Measurements from ENCODE around the gene TTC21B.

Gene TTC21B

DNA sequence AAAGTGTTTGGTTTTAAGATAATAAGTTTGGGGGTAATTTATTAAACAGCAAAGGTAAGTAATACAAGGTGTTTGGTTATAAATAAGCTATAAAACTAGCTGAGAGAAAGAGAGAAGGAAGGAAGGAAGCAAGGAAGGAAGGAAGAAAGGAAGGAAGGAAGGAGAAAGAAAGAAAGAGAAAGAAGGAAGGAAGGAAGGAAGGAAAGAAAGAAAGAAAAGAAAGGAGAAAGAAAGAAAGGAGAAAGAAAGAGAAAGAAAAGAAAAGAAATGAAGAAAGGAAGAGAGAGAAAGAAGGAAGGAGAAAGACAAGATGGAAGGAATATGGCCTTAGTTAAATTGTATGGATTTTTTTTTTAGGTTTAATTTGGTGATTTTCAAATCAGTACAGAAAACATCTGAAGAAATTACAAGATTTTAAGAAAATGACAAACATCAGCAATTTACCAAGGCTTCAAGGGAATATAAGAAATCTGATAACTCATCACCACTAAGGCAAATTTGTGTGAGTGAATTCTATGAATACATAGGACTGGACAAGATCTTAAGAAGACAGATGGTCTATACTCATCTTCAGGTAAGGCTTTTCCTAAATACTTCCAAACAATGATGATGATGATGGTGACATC, 113.1 kb downstream of the TTC21B start:
- Histone ChIP-seq H3K4me3 (replicated peaks; ENCODE audit: low read depth, low read length) (no peak overlapping the region), H3K36me3 (ENCODE audit: control insufficient read depth, insufficient read depth, low read length) (no peaks in the 10 kb centered on the region), H3K27me3 (replicated peaks; ENCODE audit: control insufficient read depth, insufficient read depth, low read length) (no peaks in the 10 kb centered on the region)
- TF ChIP-seq, protein P1, sequence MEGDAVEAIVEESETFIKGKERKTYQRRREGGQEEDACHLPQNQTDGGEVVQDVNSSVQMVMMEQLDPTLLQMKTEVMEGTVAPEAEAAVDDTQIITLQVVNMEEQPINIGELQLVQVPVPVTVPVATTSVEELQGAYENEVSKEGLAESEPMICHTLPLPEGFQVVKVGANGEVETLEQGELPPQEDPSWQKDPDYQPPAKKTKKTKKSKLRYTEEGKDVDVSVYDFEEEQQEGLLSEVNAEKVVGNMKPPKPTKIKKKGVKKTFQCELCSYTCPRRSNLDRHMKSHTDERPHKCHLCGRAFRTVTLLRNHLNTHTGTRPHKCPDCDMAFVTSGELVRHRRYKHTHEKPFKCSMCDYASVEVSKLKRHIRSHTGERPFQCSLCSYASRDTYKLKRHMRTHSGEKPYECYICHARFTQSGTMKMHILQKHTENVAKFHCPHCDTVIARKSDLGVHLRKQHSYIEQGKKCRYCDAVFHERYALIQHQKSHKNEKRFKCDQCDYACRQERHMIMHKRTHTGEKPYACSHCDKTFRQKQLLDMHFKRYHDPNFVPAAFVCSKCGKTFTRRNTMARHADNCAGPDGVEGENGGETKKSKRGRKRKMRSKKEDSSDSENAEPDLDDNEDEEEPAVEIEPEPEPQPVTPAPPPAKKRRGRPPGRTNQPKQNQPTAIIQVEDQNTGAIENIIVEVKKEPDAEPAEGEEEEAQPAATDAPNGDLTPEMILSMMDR (IDR thresholded peaks at IDR 0.05; ENCODE audit: insufficient read depth, low read length, poor library complexity, severe bottlenecking) = no peak
- DNase-seq (ENCODE audit: extremely low read depth, insufficient read length) = no peak

DNA sequence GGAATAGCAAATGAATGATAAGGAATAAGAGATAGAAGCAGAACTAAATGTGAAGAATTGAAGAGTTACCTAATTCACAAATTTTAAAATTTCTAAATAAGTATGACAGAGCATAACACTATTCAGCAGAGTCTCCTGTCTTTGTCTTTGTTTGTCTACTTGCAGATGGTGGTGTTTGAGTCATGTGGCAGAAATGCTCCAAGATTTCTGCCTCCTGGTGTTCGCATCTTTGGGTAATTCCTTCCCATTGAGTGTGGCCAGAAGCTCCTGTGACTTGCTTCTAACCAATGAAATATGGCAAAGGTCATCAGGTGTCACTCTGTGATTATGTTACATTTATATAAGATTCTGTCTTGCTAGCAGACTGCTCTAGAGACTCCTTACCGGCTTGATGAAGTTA, 114.0 kb downstream of the TTC21B start:
- no peaks in the 10 kb centered on the region for H3K27me3 ChIP-seq (replicated peaks; ENCODE audit: control insufficient read depth, insufficient read depth, low read length)
- no peaks in the 10 kb centered on the region for H3K36me3 ChIP-seq (ENCODE audit: control insufficient read depth, insufficient read depth, low read length)
- DNase-seq (ENCODE audit: extremely low read depth, insufficient read length) = no peak
- H3K4me3 ChIP-seq (replicated peaks; ENCODE audit: low read depth, low read length) = no peak overlapping the region
- TF ChIP-seq, protein P1 (IDR thresholded peaks at IDR 0.05; ENCODE audit: insufficient read depth, low read length, poor library complexity, severe bottlenecking) = no peak

DNA sequence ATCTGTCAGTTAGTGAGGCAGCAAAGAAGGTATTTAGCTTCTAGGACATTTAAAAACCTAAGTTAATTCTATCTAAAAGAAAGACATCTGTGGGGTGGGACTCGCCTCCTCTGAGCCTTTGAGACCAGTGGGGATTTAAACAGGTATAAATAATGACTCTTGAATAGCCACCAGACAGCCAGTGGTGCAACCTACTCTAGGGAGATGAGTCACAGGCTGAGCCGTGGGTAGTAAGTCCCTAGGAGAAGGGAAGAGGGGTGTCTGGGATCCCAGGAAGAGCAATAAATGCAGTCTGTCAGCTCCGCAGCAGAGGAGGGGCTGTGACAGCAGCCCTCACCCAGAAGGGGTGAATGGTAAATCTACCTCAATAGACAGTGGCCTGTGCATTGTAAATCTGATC, 116.5 kb downstream of the TTC21B start:
- Histone ChIP-seq H3K27me3 (replicated peaks; ENCODE audit: control insufficient read depth, insufficient read depth, low read length) (no peaks in the 10 kb centered on the region), H3K36me3 (ENCODE audit: control insufficient read depth, insufficient read depth, low read length) (no peaks in the 10 kb centered on the region), H3K4me3 (replicated peaks; ENCODE audit: low read depth, low read length) (no peak overlapping the region)
- DNase-seq (ENCODE audit: extremely low read depth, insufficient read length) = no peak
- TF ChIP-seq, protein P1 (IDR thresholded peaks at IDR 0.05; ENCODE audit: insufficient read depth, low read length, poor library complexity, severe bottlenecking) = no peak

DNA sequence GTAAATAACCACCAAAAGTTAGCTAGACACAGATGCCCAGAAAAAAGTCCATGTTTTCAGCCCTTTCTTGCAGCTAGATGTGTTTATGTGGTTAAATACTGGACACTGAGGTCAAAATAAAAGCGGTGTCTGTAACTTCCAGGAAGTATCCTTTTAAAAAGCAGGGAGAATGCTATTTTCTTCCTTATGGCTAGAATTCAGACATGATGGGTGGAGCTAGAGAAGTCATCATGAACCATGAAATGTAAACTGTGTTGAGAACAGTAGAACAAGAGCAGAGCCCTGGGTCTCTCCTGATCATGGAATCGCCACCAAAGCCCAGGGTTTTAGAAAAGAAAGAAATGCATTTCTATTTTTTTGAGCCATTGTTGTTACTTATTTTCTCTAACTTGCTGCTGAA, 118.2 kb downstream of the TTC21B start:
- Histone ChIP-seq H3K4me3 (replicated peaks; ENCODE audit: low read depth, low read length) (no peak overlapping the region), H3K36me3 (ENCODE audit: control insufficient read depth, insufficient read depth, low read length) (no peaks in the 10 kb centered on the region), H3K27me3 (replicated peaks; ENCODE audit: control insufficient read depth, insufficient read depth, low read length) (no peaks in the 10 kb centered on the region)
- DNase-seq (ENCODE audit: extremely low read depth, insufficient read length) = no peak
- TF ChIP-seq, protein P1 (IDR thresholded peaks at IDR 0.05; ENCODE audit: insufficient read depth, low read length, poor library complexity, severe bottlenecking) = no peak

DNA sequence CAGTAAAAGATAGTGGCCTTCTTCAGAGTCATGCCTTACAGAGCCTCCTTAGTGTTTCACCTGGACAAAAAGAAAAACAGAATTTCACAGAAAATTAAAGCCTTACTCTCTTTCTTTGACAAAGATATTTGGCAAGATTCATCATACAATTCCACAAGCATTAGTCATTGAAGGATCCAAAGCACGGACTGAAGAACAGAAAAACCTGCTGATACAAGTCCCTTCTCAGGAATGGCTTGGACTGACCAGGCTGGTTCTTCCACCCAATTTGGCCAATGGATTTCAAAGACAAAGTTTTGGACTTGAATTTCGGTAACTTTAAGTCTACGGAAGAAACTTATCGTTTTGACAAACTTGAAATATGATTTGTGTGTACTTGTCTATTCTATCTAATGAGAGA, 120.4 kb downstream of the TTC21B start:
- no peak overlapping the region for H3K4me3 ChIP-seq (replicated peaks; ENCODE audit: low read depth, low read length)
- H3K36me3 ChIP-seq (ENCODE audit: control insufficient read depth, insufficient read depth, low read length) = no peaks in the 10 kb centered on the region
- TF ChIP-seq, protein P1 (IDR thresholded peaks at IDR 0.05; ENCODE audit: insufficient read depth, low read length, poor library complexity, severe bottlenecking) = no peak
- no peak for DNase-seq (ENCODE audit: extremely low read depth, insufficient read length)
- H3K27me3 ChIP-seq (replicated peaks; ENCODE audit: control insufficient read depth, insufficient read depth, low read length) = no peaks in the 10 kb centered on the region

DNA sequence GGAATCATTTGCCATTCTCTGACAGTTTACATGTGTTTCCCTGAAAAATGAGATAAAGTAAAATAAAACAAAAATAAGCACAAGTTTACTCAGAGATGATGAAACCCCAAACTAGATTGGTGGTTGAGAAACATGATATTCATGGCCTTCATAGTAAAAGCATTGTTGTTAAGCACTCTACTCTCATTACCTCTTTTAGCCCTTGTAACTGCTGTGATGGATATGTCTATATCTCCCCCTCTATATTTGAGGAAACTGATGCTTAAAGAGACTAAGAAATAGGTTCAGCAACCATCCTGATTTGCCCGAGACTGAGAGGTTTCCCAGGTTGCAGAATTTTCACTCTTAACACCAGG, 125.7 kb downstream of the TTC21B start:
- no peak overlapping the region for H3K4me3 ChIP-seq (replicated peaks; ENCODE audit: low read depth, low read length)
- TF ChIP-seq, protein P1 (IDR thresholded peaks at IDR 0.05; ENCODE audit: insufficient read depth, low read length, poor library complexity, severe bottlenecking) = no peak
- H3K27me3 ChIP-seq (replicated peaks; ENCODE audit: control insufficient read depth, insufficient read depth, low read length) = no peaks in the 10 kb centered on the region
- no peak for DNase-seq (ENCODE audit: extremely low read depth, insufficient read length)
- no peaks in the 10 kb centered on the region for H3K36me3 ChIP-seq (ENCODE audit: control insufficient read depth, insufficient read depth, low read length)

Measured in GM06990 (cell line).